Measurements from ENCODE around the gene SH3PXD2A. TPM values are rescaled to one million over a fixed set of nuclear protein-coding genes. Genes with fewer than 3 reads are reported as not detected.
A peak's percentile ranks its signal among the peaks of the same experiment; 100 is the strongest.

Gene SH3PXD2A
- total RNA-seq, 1 donor from 2014 or later: 56.2 TPM

DNA sequence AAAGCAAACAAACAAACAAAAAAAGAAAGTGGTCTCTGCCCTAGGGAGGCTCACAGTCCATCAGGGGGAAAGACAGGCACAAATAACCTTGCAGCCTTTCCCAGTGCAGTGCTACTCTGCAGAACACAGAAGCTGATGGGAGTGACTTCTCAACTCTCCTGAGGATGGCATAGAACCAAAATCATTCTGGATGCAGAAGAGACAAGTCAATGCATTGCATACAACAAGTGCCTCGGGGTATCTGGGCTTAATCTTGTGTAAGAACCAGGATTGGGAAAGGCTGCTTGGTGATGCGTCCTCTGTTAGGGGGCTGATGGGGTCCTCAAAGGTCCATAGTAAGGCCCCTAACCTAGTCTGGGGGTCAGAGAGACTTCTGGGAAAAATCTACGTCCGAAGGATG, 293.0 kb downstream of the SH3PXD2A start:
- Histone ChIP-seq H3K27ac (no peak overlapping the region), H3K36me3 (no peaks in the 10 kb centered on the region), H3K4me1 (peaks cover 30% of the 10 kb centered on the region), H3K9me3 (no peaks in the 10 kb centered on the region), H3K4me3 (no peak overlapping the region), H3K27me3 (no peaks in the 10 kb centered on the region)
- DNase-seq (ENCODE audit: extremely low spot score in 2 of 2): no peak
- TF ChIP-seq, protein P1, sequence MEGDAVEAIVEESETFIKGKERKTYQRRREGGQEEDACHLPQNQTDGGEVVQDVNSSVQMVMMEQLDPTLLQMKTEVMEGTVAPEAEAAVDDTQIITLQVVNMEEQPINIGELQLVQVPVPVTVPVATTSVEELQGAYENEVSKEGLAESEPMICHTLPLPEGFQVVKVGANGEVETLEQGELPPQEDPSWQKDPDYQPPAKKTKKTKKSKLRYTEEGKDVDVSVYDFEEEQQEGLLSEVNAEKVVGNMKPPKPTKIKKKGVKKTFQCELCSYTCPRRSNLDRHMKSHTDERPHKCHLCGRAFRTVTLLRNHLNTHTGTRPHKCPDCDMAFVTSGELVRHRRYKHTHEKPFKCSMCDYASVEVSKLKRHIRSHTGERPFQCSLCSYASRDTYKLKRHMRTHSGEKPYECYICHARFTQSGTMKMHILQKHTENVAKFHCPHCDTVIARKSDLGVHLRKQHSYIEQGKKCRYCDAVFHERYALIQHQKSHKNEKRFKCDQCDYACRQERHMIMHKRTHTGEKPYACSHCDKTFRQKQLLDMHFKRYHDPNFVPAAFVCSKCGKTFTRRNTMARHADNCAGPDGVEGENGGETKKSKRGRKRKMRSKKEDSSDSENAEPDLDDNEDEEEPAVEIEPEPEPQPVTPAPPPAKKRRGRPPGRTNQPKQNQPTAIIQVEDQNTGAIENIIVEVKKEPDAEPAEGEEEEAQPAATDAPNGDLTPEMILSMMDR (IDR thresholded peaks at IDR 0.05): no peak
- TF ChIP-seq POLR2A (IDR thresholded peaks at IDR 0.05) (no peak), POLR2AphosphoS5 (IDR thresholded peaks at IDR 0.05; ENCODE audit: insufficient read depth in 1 of 2, low read depth in 1 of 2) (no peak)
- intact Hi-C loops (cut with DNase I): no loop called here

DNA sequence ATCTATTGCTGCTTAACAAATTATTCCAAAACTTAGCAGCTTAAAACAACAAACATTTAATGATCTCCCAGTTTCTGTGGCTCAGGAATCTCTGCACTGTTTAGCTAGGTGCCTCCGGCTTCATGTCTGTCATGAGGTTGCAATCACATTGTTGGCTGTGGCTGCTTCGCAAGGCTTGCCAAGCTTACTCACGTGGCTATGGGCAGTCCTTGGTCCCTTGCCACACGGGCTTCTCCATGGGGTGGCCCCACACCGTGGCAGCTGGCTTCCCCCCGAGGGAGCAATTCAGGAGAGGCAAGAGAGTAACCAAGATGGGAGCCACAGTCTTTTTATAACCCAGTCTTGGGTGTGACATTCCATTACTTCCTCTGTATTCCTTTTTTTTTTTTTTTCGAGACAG, 294.5 kb downstream of the SH3PXD2A start:
- intact Hi-C loops (cut with DNase I): no loop called here
- TF ChIP-seq POLR2AphosphoS5 (IDR thresholded peaks at IDR 0.05; ENCODE audit: insufficient read depth in 1 of 2, low read depth in 1 of 2) (no peak), POLR2A (IDR thresholded peaks at IDR 0.05) (no peak)
- TF ChIP-seq, protein P1 (IDR thresholded peaks at IDR 0.05): no peak

DNA sequence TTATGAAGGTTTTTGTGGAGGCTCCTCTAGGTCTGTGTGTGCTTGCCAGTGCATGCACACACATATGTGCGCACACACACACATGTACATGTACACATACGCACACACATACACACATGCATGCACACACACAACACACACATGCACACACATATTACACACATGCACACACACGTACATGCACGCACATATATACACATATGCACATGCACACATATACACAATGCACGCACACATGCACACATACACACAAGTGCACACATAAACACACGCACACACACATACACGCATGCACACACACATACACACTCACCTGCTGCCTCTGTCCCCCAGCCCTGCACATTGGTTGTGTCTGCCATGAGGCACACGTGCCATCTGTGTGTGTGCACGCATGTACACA, 295.6 kb downstream of the SH3PXD2A start:
- H3K4me1 ChIP-seq: peaks cover 40% of the 10 kb centered on the region
- H3K4me3 ChIP-seq: no peak overlapping the region
- no peaks in the 10 kb centered on the region for H3K9me3 ChIP-seq
- H3K27me3 ChIP-seq: no peaks in the 10 kb centered on the region
- intact Hi-C loops (cut with DNase I): no loop called here
- H3K36me3 ChIP-seq: no peaks in the 10 kb centered on the region
- H3K27ac ChIP-seq: no peak overlapping the region
- DNase-seq (ENCODE audit: extremely low spot score in 2 of 2): no peak
- TF ChIP-seq POLR2A (IDR thresholded peaks at IDR 0.05) (no peak), POLR2AphosphoS5 (IDR thresholded peaks at IDR 0.05; ENCODE audit: insufficient read depth in 1 of 2, low read depth in 1 of 2) (no peak)
- TF ChIP-seq, protein P1 (IDR thresholded peaks at IDR 0.05): no peak

More for the DNA sequence above, 294.5 kb downstream of the SH3PXD2A start:
- Histone ChIP-seq H3K36me3 (no peaks in the 10 kb centered on the region), H3K4me1 (peaks cover 38% of the 10 kb centered on the region), H3K9me3 (no peaks in the 10 kb centered on the region), H3K4me3 (no peak overlapping the region), H3K27me3 (no peaks in the 10 kb centered on the region), H3K27ac (no peak overlapping the region)
- DNase-seq (ENCODE audit: extremely low spot score in 2 of 2): no peak

DNA sequence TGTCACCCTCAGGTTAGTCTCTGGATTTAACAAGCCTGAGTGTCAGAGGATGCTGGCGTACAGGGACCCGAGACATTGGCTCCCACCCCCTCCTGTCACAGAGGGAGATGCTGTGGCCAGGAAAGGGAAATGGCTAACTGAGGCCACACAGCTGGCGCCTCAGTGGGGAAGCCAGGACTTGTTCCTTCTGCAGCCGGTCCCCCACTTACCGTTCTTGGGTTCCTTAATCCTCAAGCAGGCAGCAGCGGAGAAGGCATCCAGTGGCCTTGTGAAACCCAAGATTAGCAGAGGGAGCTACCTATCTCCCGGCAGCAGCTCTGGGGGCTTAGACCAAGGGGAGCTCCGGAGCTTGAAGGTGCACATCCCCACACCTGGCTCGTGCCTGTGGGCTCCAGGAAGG, 296.5 kb downstream of the SH3PXD2A start:
- Histone ChIP-seq H3K4me3 (no peak overlapping the region), H3K36me3 (no peaks in the 10 kb centered on the region), H3K27me3 (no peaks in the 10 kb centered on the region), H3K4me1 (peaks cover 31% of the 10 kb centered on the region), H3K9me3 (no peaks in the 10 kb centered on the region), H3K27ac (peak overlapping the region; percentile 4)
- TF ChIP-seq, protein P1 (IDR thresholded peaks at IDR 0.05): no peak
- no peak for TF ChIP-seq POLR2A (IDR thresholded peaks at IDR 0.05)
- TF ChIP-seq POLR2AphosphoS5 (IDR thresholded peaks at IDR 0.05; ENCODE audit: insufficient read depth in 1 of 2, low read depth in 1 of 2): no peak
- no peak for DNase-seq (ENCODE audit: extremely low spot score in 2 of 2)
- intact Hi-C loops (cut with DNase I): no loop called here

DNA sequence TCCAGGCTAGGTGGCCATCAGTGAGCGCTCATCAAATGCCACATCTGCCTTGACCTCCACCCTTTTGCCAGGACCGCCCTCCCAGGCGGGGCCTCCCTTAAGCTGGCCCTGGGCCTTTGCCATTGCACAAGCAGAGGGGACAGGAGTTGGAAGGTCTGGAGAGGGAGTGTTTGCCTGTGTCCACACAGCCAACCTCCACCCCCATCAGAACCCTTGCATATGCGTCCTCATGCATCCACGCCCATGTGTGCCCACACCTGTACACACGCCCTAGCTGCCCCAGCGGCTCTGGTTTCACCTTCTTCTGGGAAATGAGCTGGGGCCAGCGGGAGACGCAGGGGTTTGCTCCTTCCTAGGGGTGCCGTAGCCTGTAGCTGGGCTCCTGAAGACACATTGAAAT, 297.9 kb downstream of the SH3PXD2A start:
- Histone ChIP-seq H3K27ac (no peak overlapping the region), H3K4me3 (no peak overlapping the region), H3K9me3 (no peaks in the 10 kb centered on the region), H3K36me3 (no peaks in the 10 kb centered on the region), H3K4me1 (peaks cover 19% of the 10 kb centered on the region), H3K27me3 (no peaks in the 10 kb centered on the region)
- no peak for DNase-seq (ENCODE audit: extremely low spot score in 2 of 2)
- intact Hi-C loops (cut with DNase I): no loop called here
- TF ChIP-seq POLR2A (IDR thresholded peaks at IDR 0.05) (no peak), POLR2AphosphoS5 (IDR thresholded peaks at IDR 0.05; ENCODE audit: insufficient read depth in 1 of 2, low read depth in 1 of 2) (no peak)
- TF ChIP-seq, protein P1 (IDR thresholded peaks at IDR 0.05): no peak
